ENCODE measurements around the gene VPS13D.

GRCh38 chr1:12464045-12464461 lies 234.2 kb downstream of the VPS13D start:
- TF ChIP-seq BHLHE40 (IDR thresholded peaks at IDR 0.05; ENCODE audit: borderline replicate concordance) (no peak), FOXM1 (IDR thresholded peaks at IDR 0.05; ENCODE audit: borderline replicate concordance) (no peak), LEF1 (IDR thresholded peaks at IDR 0.05; ENCODE audit: borderline replicate concordance) (no peak), PKNOX1 (IDR thresholded peaks at IDR 0.05) (no peak), SP1 (IDR thresholded peaks at IDR 0.05) (no peak), ARNT (IDR thresholded peaks at IDR 0.05) (no peak), NFRKB (IDR thresholded peaks at IDR 0.05) (no peak), ELF4 (IDR thresholded peaks at IDR 0.05) (no peak), ZNF384 (IDR thresholded peaks at IDR 0.05) (no peak)
